ES-I3 (cell line): ENCODE data around the gene IGFBP7.

Experiments
- H3K36me3 ChIP-seq: 2 replicates; pipeline ENCODE4 v1.6.1; 2013; ENCODE audit warnings: mild to moderate bottlenecking, low read length, control low read depth, moderate library complexity; ENCODE audit not compliant: insufficient read depth
- H3K4me1 ChIP-seq: 2 replicates; pipeline ENCODE4 v1.6.1; 2013; ENCODE audit warnings: mild to moderate bottlenecking, control low read depth, low read length; ENCODE audit not compliant: insufficient read depth
- H3K9ac ChIP-seq: 2 replicates; pipeline ENCODE4 v1.6.1; 2013; ENCODE audit warnings: low read depth, mild to moderate bottlenecking, low read length, moderate library complexity
- H3K9me3 ChIP-seq: 2 replicates; pipeline ENCODE4 v1.6.1; 2013; ENCODE audit warnings: mild to moderate bottlenecking, low read length, moderate library complexity; ENCODE audit not compliant: control insufficient read depth, insufficient read depth

Gene IGFBP7

DNA sequence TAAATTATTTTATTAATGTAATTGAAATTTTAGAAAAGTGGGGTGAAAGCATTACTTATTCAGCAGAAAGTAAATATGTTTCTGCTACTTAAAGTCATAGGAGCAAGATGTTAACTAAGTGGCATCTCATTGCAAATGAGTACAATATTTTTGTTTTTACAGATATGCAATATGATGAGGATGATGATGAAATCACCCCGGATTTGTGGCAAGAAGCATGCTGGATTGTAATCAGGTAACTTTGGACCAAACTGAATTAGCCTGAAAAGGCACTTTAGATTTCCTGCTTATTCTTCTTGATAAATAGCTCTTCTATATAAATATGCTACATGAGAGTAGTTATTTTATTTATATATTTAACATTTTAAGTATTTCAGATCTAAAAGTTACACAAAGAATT lies 124.0 kb downstream of the IGFBP7 start:
- Histone ChIP-seq H3K9ac (no peak overlapping the region), H3K36me3 (peaks cover 8% of the 10 kb centered on the region), H3K4me1 (no peaks in the 10 kb centered on the region), H3K9me3 (no peaks in the 10 kb centered on the region)

GRCh38 chr4:56981795-56982201 lies 128.4 kb downstream of the IGFBP7 start:
- Histone ChIP-seq H3K36me3 (peaks cover 4% of the 10 kb centered on the region; the same call in 1 of the 2 replicates), H3K4me1 (no peaks in the 10 kb centered on the region; the same call in 1 of the 2 replicates), H3K9me3 (no peaks in the 10 kb centered on the region), H3K9ac (no peak overlapping the region)
